ENCODE measurements around the gene SPOCK1. TPM values are rescaled to one million over a fixed set of nuclear protein-coding genes. Genes with fewer than 3 reads are reported as not detected.

The SPOCK1 gene
- total RNA-seq, 1 experiment from 2014 or later = 10.9 TPM

GRCh38 chr5:137309290-137309689 is 189.8 kb downstream of the SPOCK1 start:
- Histone ChIP-seq H2BK15ac (ENCODE audit: low read depth, low read length) (no peak overlapping the region), H2BK120ac (ENCODE audit: low read depth, low read length, poor library complexity, severe bottlenecking) (no peak overlapping the region), H3K23ac (ENCODE audit: insufficient read length, low read depth, low read length) (no peak overlapping the region), H3K9ac (ENCODE audit: extremely low read depth, insufficient read length, low read length) (no peak overlapping the region), H3K9me3 (ENCODE audit: control insufficient read depth, low read depth, low read length) (no peaks in the 10 kb centered on the region), H2AK5ac (ENCODE audit: insufficient read length, low read length) (no peak overlapping the region), H3K79me1 (ENCODE audit: insufficient read depth, low read depth, low read length, poor library complexity, severe bottlenecking) (no peaks in the 10 kb centered on the region), H3K4me2 (ENCODE audit: insufficient read depth, insufficient read length, low read length) (no peak overlapping the region), H3K4me1 (ENCODE audit: insufficient read depth, low read length) (peaks cover 7% of the 10 kb centered on the region; the same call in 1 of the 2 replicates), H3K23me2 (ENCODE audit: insufficient read length, low read depth, low read length, poor library complexity, severe bottlenecking) (no peaks in the 10 kb centered on the region), H3K27ac (ENCODE audit: insufficient read length, low read depth, low read length) (no peak overlapping the region), H3K27me3 (ENCODE audit: insufficient read depth, low read length) (no peaks in the 10 kb centered on the region), H4K5ac (ENCODE audit: insufficient read length, low read depth, low read length) (no peak overlapping the region), H3K79me2 (ENCODE audit: insufficient read depth, low read length) (no peaks in the 10 kb centered on the region), H3K4ac (ENCODE audit: low read depth, low read length) (no peak overlapping the region), H2BK12ac (ENCODE audit: insufficient read length, low read depth, low read length) (no peak overlapping the region), H4K8ac (replicated peaks; ENCODE audit: insufficient read length, low read depth, low read length) (no peak overlapping the region), H3K14ac (ENCODE audit: insufficient read depth, low read length) (no peak overlapping the region), H2BK5ac (ENCODE audit: insufficient read length, low read length) (no peak overlapping the region), H4K91ac (ENCODE audit: insufficient read length, low read depth, low read length) (no peak overlapping the region), H3K56ac (ENCODE audit: insufficient read length, low read depth, low read length) (no peak overlapping the region), H2AFZ (ENCODE audit: low read length) (no peak overlapping the region), H2BK20ac (ENCODE audit: low read depth, low read length, poor library complexity, severe bottlenecking) (no peak overlapping the region), H3K18ac (ENCODE audit: insufficient read length, low read depth, low read length) (no peak overlapping the region), H4K20me1 (ENCODE audit: control insufficient read depth, insufficient read depth, insufficient read length) (no peaks in the 10 kb centered on the region), H3T11ph (ENCODE audit: low read length) (no peak overlapping the region)
- H3K27ac Mint-ChIP-seq = no peak overlapping the region
- WGBS (ENCODE audit: extremely low coverage, insufficient read length, low lambda C conversion rate) = no CpG with 5 or more reads among the region's 2 CpGs
- peaks cover 37 to 42% of the 10 kb centered on the region in 2 experiments for H3K4me1 Mint-ChIP-seq
- no peaks in the 10 kb centered on the region for H3K9me3 Mint-ChIP-seq
- H3K27me3 Mint-ChIP-seq (ENCODE audit: low read depth) = no peaks in the 10 kb centered on the region
- no peak for DNase-seq
- H3K36me3 Mint-ChIP-seq (ENCODE audit: insufficient read depth in 1 of 3, low read depth in 3 of 3) = no peaks in the 10 kb centered on the region
- H3K4me3 Mint-ChIP-seq = no peak overlapping the region
- no peak for TF ChIP-seq CTCF (conservative IDR thresholded peaks at IDR 0.05)

All from H9 (cell line).